RWPE2 (cell line): Measurements from ENCODE around the gene RSPRY1.

Experiments
- ATAC-seq: fragments of 200-7000 bp; cut with Tn5 transposase; 3 replicates; pipeline ENCODE4 v1.9.1; 2021; ENCODE audit warnings: low read depth
- DNase-seq: peaks from one replicate; pipeline ENCODE4 v3.0.0-alpha.2; 2020; ENCODE audit warnings: low spot score
- H3K27ac ChIP-seq: fragments of 450-650 bp; 2 replicates; pipeline ENCODE4 v1.5.1; 2017; ENCODE audit warnings: mild to moderate bottlenecking; ENCODE audit not compliant: poor library complexity, severe bottlenecking
- H3K27me3 ChIP-seq: fragments of 250-450 bp; sonication (Bioruptor Pico); 2 replicates; pipeline ENCODE4 v1.5.1; 2021; ENCODE audit warnings: mild to moderate bottlenecking, moderate library complexity; ENCODE audit not compliant: insufficient read depth, poor library complexity, severe bottlenecking
- H3K36me3 ChIP-seq: fragments of 250-450 bp; sonication (Bioruptor Pico); 2 replicates; pipeline ENCODE4 v1.5.1; 2020; ENCODE audit warnings: low read depth, mild to moderate bottlenecking, moderate library complexity
- H3K4me1 ChIP-seq: fragments of 250-450 bp; sonication (Bioruptor Pico); 2 replicates; pipeline ENCODE4 v1.5.1; 2021; ENCODE audit warnings: mild to moderate bottlenecking, moderate library complexity; ENCODE audit not compliant: insufficient read depth, poor library complexity, severe bottlenecking
- H3K4me3 ChIP-seq: fragments of 250-450 bp; sonication (Bioruptor Pico); 2 replicates; pipeline ENCODE4 v1.5.1; 2021; ENCODE audit warnings: mild to moderate bottlenecking, moderate library complexity; ENCODE audit not compliant: severe bottlenecking
- H3K9me3 ChIP-seq: fragments of 250-450 bp; sonication (Bioruptor Pico); 2 replicates; pipeline ENCODE4 v1.5.1; 2021; ENCODE audit warnings: mild to moderate bottlenecking, moderate library complexity; ENCODE audit not compliant: severe bottlenecking
- CTCF ChIP-seq: fragments of 450-650 bp; IDR thresholded peaks from one replicate; pipeline ENCODE4 v1.5.1; 2017; ENCODE audit warnings: mild to moderate bottlenecking, moderate library complexity; ENCODE audit not compliant: poor library complexity, severe bottlenecking

The RSPRY1 gene

GRCh38 chr16:57175896-57176295, 10.2 kb upstream of the RSPRY1 start:
- ATAC-seq (no peak), DNase-seq (no peak)
- no peak for TF ChIP-seq CTCF
- Histone ChIP-seq H3K27me3 (no peaks in the 10 kb centered on the region), H3K9me3 (no peaks in the 10 kb centered on the region), H3K4me3 (no peak overlapping the region), H3K36me3 (peaks cover 53% of the 10 kb centered on the region), H3K4me1 (no peaks in the 10 kb centered on the region), H3K27ac (no peak overlapping the region)

DNA sequence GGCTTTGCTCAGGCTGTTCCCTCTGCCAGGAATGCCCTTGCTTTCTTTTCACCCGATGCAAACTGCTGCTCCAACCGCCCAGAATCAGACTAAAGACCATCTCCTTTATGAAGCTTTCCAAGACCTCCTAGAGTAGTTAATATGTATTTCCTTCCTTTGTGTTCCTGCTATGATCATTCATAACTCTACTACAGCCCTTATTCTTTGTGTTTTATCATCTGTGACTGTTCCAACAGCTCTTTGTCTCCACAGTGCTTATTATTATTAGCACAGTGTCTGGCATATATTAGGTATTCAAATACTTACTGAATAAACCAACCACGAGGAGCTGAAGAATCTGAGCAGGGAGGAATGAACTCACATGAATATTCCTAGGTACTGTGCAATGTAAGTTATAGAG, 7.9 kb upstream of the RSPRY1 start:
- Histone ChIP-seq H3K36me3 (peaks cover 30% of the 10 kb centered on the region), H3K9me3 (no peaks in the 10 kb centered on the region), H3K4me3 (no peak overlapping the region), H3K27me3 (no peaks in the 10 kb centered on the region), H3K27ac (no peak overlapping the region), H3K4me1 (no peaks in the 10 kb centered on the region)
- DNase-seq (no peak), ATAC-seq (no peak)
- no peak for TF ChIP-seq CTCF

GRCh38 chr16:57178793-57179212, 7.3 kb upstream of the RSPRY1 start:
- no peak overlapping the region for H3K27ac ChIP-seq
- TF ChIP-seq CTCF, result no peak
- no peak for ATAC-seq
- H3K27me3 ChIP-seq, result no peaks in the 10 kb centered on the region
- no peak for DNase-seq
- H3K36me3 ChIP-seq, result peaks cover 24% of the 10 kb centered on the region
- no peaks in the 10 kb centered on the region for H3K4me1 ChIP-seq
- no peak overlapping the region for H3K4me3 ChIP-seq
- H3K9me3 ChIP-seq, result no peaks in the 10 kb centered on the region

DNA sequence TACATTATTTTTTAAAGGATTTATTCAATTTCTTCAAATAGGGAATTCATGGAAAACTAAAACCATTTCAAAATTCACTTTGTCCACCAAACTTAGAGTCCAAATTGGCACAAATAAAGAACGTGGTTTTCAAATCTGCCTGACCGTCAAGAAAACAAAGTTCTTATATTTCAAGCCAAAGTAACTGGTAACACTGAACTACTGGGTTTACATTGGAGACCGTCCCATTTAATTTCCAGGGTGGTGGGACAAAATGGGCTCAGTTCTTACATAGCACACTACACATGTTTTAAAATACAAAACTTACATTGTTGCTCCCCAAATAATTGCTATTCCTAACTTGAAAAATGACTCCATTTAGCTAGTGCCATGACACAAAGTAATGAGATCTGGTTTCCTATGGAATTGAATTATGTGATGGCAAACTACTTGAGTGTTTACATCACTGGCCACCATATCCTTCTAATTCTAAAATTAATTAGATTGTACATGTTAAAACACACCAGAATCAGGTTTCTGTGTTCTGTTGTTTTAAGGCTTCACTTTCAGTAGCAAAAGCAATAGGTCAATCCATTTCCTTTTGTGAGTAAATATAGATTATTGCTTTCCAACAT, 6.8 kb upstream of the RSPRY1 start:
- no peak for TF ChIP-seq CTCF
- DNase-seq (no peak), ATAC-seq (no peak)
- no peaks in the 10 kb centered on the region for H3K27me3 ChIP-seq
- H3K4me3 ChIP-seq, result no peak overlapping the region
- no peak overlapping the region for H3K27ac ChIP-seq
- H3K4me1 ChIP-seq, result peaks cover 2% of the 10 kb centered on the region
- H3K9me3 ChIP-seq, result no peaks in the 10 kb centered on the region
- peaks cover 21% of the 10 kb centered on the region for H3K36me3 ChIP-seq

DNA sequence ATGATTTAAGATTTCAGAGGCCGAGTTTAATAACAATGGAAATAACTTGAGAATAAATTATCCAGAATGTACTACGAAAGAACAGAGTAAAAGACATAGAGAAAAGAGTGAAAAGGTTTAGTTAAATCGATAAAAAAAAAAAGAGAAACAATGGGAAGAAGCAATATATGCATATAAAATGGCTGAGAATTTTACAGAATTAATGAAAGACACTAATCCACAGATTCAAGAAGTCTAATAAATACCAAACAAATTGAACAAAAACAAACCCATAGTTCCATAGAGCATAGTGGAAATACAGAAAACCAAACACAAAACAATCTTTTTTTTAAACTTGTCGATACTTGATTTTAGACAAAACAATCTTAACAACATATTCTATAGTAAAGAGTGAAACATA, 2.0 kb upstream of the RSPRY1 start:
- no peaks in the 10 kb centered on the region for H3K36me3 ChIP-seq
- ATAC-seq, result no peak
- no peak overlapping the region for H3K27ac ChIP-seq
- no peaks in the 10 kb centered on the region for H3K27me3 ChIP-seq
- H3K4me1 ChIP-seq, result peaks cover 6% of the 10 kb centered on the region
- DNase-seq, result no peak
- no peaks in the 10 kb centered on the region for H3K9me3 ChIP-seq
- no peak for TF ChIP-seq CTCF
- no peak overlapping the region for H3K4me3 ChIP-seq
